ENCODE results near the gene PRODH.
"Not testable (repeated sequence)": the region's sequence is repeated elsewhere in the genome, so short reads cannot be mapped to it uniquely, and the experiment has no call there.

The PRODH gene

GRCh38 chr22:18953128-18953527 is 17.0 kb upstream of the PRODH start:
- not testable (repeated sequence) for DNase-seq (ENCODE audit: low read depth in 2 of 2)

DNA sequence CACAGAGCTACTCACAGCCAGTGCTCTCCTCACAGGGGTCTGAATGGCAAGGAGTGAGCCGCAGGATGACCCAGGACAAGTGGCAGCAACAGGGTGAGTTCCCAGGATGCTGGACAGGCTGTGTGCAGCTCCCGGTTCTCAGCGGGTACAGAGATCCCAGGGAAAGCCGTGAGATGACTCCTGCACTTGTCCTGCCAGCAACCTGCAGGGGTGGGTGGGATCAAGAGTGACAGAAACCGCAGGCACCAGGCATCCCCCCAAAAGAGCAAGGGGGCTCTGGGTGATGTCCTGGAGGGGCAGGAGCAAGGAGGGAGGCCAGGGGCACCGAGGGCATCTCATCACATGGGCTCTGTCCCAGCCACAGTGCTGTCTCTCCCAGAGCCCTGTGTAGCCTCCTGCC is 15.9 kb upstream of the PRODH start:
- DNase-seq (ENCODE audit: low read depth in 2 of 2): no peak

DNA sequence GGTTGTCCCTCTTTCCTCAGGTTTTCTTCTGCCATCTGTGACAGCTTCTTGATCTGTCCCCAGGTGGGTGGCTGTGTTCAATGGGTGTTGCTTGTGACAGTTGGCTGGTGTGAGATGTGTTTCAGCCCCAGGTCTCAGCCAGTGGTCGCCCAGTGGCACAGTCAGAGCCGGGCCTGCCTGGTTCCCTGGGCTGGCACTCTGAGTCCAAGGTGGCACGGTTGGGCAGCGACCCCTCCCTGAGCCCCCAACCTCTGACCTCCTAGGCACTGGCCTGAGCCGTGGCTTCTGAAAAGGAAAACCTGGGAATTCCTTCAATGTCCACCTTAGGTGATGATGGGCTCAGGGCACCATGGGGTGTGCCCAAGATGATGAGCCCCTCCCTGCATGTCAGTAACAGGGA is 14.0 kb upstream of the PRODH start:
- DNase-seq (ENCODE audit: low read depth in 2 of 2): no peak

GRCh38 chr22:18947905-18948304 is 11.8 kb upstream of the PRODH start:
- no peak for DNase-seq (ENCODE audit: low read depth in 2 of 2)

DNA sequence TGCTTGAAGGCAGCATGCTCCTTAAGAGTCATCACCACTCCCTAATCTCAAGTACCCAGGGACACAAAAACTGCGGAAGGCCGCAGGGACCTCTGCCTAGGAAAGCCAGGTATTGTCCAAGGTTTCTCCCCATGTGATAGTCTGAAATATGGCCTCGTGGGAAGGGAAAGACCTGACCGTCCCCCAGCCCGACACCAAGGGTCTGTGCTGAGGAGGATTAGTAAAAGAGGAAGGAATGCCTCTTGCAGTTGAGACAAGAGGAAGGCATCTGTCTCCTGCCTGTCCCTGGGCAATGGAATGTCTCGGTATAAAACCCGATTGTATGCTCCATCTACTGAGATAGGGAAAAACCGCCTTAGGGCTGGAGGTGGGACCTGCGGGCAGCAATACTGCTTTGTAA is 11.0 kb upstream of the PRODH start:
- DNase-seq (ENCODE audit: low read depth in 2 of 2): not testable (repeated sequence)

DNA sequence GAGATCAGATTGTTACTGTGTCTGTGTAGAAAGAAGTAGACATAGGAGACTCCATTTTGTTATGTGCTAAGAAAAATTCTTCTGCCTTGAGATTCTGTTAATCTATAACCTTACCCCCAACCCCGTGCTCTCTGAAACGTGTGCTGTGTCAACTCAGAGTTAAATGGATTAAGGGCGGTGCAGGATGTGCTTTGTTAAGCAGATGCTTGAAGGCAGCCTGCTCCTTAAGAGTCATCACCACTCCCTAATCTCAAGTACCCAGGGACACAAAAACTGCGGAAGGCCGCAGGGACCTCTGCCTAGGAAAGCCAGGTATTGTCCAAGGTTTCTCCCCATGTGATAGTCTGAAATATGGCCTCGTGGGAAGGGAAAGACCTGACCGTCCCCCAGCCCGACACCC is 2.6 kb upstream of the PRODH start:
- DNase-seq (ENCODE audit: low read depth in 2 of 2): not testable (repeated sequence)

GRCh38 chr22:18934688-18935087 is 1.4 kb downstream of the PRODH start:
- not testable (repeated sequence) for DNase-seq (ENCODE audit: low read depth in 2 of 2)

DNA sequence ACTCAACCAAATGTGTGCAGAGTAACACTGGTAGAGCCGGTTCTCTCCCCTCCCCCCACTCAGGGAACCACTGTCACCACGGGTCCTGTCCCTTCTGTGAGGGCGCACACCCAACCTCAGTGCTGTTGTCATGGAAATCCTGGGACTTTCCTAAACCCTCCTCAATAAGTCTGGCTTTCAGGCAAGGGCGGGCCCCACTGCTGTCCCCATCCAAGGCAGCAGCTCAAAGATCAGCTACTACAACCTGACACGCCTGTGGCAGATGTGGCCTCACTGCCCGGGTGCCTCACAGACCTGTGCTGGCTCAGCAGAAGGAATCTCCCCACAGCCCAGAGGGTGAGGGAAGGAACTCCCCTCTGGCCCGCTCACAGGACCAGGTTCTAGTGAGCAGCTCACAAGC is 2.2 kb downstream of the PRODH start:
- DNase-seq (ENCODE audit: low read depth in 2 of 2): no peak

DNA sequence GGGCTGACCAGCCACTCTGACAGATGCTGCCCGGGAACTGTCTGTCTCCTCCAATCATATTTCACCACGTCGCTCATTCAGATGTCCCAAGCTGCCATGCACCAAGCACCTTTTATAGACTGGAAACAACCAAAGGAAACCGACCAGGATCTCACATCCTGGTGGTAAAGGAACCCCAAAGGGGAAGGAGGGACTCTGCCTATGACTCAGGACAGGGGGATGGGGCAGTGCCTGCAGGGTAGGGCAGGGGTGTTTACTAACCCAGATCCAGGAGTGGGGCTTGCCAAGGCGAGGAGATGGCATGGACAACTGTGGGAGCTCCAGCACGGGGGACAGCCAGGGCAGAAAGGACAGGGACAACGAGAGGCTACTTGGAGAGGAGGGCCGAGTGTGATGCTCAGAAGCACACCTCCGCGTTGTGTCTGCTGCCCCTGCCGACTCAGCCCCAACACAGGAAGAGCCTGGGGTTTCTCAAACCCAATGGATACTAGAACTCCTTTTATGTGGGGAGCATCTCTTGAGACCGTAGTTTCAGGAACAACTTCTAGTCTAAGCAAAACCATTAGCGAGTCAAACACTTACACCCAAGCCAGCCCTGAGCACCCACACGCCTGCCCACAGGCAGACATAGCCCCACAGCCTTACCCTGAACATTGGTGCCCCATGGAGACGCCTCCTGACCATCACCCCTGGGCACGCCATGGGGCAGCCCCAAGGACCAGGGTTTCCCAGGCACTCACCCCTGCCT is 4.0 kb downstream of the PRODH start:
- no peak for DNase-seq (ENCODE audit: low read depth in 2 of 2)

DNA sequence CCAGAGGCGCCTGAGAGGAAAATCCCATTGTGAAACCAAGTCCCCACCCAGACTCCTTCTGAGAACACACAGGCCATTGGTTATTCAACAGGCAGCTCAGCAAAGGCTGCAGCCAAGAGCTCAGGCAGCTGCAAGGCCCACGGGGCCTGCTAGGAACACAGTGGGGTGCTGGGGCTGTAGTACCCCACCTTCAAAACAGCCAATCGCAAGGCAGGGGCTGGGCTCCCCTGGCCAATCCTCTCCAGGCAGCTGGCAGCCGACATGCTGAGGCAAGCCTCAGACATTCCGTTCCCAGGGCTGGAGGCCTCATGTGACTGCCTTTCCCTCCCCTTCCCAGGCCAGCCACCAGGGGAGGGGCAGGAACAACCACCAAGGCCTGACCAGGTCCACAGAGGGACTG is 6.6 kb downstream of the PRODH start:
- DNase-seq (ENCODE audit: low read depth in 2 of 2): no peak

DNA sequence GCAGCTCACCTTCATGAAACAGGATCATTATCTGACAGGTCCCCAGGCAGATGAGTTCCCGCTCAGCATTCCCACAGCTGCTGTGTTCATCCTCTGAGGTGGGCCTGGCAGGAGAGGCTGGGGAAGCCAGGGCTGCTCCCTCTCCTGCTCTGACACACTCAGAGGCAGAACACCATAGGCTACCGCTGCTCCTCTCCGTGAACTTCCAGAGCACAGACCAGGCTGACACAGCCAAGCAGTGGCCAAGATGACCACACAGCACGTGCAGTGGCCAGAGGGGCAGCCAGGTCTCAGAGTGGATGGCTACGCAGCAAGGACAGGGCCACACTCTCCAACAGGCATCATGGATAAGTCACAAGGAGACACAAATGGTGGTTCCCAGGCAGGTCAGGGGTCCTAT is 8.5 kb downstream of the PRODH start:
- no peak for DNase-seq (ENCODE audit: low read depth in 2 of 2)

DNA sequence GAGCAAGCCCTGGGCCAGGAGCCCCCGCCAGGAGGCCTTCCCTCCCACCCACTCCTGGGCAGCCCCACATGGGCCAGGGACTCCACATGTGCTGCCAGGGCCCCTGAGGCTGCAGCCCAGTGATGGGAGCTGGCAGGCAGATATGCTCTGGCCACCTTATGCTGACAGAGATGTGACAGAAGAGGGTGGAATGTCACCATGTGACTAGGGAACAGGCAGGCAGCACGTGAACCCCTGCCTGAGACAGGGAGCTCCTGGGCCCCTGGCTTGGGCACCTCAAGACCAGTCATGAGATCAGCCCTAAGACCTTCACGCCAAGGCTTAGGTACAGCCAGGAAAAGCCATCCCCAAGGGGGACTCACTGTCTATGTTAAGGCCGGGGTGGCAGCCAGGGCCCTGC is 9.1 kb downstream of the PRODH start:
- DNase-seq (ENCODE audit: low read depth in 2 of 2): no peak

DNA sequence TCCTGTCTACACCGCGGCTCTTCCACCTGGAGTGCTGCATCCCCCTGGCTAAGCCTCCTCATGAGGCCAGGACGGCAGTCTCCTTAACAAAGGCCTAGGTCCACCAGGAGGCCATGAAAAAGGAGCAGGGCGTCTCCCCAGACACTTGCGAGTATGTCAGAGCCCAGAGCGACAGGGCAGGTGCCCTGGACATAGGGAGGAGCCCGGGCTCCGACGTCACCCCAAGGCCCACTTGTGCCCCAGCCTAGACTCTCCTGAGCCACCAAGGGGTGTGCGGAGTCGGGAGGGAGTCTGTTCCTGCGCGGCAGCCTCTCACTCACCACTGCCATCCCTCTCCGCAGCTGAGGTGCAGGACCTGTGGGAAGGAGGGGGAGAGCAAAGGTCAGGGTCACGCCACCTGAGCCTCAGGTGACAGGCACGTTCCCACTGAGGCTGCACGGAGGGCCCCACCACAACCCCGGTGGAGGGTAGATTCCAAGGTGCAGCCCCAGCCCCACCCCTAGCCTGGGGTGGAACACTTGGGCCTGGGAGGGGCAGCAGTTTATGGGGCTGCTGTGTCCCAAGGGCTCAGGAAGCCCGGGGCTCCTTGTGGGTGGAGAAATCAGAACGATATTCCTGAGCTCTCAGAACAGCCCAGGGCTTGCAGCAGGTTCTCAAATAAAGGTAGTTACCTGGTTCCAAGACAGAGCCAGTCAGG is 10.6 kb downstream of the PRODH start:
- DNase-seq (ENCODE audit: low read depth in 2 of 2): no peak

DNA sequence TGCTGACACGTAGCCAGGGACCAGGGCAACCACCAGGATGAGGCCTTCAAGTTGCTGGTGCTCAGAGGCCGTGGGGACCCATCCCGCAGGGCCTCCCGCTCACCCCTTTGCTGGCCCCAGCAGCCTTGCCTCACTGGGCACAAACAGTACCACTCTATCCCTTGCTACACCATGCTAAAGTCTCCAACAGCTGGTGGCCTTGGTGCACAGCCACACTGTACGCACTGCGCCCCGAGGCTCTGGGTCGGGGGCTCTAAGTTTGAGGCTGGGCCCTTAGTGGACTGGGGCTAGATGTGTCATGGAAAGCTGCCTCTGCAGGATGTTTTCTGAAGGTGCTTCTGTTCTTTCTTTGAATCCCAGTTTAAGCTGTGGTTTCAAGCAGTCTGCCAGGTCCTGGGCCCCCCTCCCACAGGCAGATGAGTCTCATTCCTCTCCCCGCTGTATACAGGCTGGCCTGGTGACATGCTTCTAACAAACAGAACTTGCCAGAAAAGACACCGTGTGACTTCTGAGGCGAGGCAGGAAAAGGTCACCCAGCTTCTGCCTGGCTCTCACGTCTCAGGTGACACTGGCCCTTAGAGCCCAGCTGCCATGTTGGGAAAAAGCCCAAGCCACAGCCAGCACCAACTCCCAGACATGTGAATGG is 15.7 kb downstream of the PRODH start:
- DNase-seq (ENCODE audit: low read depth in 2 of 2): not testable (repeated sequence)

DNA sequence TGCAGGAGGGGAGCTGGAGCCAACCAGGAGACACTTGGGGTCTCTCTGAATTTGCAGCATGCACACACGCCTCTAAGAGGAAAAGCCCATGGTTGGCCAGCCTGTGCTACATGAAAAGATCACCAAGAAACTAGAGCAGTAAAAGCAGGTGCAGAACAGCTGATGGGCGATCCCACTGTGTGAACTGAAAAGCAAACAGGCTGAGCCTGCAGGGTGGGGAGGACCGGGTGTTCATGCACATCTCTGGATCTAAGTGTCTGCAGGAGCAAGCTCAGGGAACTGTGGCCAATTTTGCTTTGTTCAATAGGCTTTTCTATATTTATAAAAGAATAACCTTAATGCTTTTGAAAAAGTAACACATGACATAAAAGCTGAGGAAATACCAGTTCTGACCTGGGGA is 18.3 kb downstream of the PRODH start:
- DNase-seq (ENCODE audit: low read depth in 2 of 2): not testable (repeated sequence)

GRCh38 chr22:18915550-18915949 is 20.5 kb downstream of the PRODH start:
- not testable (repeated sequence) for DNase-seq (ENCODE audit: low read depth in 2 of 2)

- not testable (repeated sequence) for DNase-seq (ENCODE audit: low read depth in 2 of 2)
Measured at GRCh38 chr22:18914558-18914957, 21.5 kb downstream of the PRODH start.

DNA sequence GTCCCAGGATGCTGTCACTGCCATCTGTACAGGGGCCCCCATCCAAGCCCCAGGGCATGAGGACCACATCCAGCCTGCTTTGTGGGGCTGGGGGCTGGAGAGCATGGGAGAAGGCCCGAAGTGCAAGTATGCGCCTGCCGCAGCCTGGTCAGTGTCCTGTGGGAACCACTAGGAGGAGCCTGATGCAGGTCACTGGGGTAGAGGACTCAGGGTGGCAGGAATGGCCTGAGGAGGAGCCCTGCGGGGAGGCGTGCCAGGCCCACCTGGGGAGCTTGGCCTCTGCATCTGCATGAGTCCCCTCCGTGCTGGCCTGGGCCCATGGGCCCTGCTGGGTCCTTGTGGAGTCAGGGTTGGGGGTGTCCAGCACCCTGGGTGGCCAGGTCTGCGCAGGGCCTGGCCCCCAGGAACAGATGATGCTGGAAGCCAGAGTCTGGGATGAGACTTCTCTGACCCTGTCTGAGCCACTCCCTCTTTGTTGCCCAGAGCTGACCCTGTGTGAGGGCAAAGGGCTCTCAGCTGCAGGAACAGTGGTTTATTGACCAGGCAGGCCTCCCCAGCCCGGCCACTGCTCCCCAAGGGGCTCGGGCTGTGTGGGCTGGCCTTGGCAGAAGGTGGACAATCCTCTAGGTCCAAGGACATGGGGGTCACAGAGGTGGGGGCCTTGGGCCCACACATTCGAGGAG is 23.7 kb downstream of the PRODH start:
- DNase-seq (ENCODE audit: low read depth in 2 of 2): not testable (repeated sequence)

- DNase-seq (ENCODE audit: low read depth in 2 of 2): not testable (repeated sequence)
Measured at GRCh38 chr22:18911535-18911934, 24.6 kb downstream of the PRODH start.

DNA sequence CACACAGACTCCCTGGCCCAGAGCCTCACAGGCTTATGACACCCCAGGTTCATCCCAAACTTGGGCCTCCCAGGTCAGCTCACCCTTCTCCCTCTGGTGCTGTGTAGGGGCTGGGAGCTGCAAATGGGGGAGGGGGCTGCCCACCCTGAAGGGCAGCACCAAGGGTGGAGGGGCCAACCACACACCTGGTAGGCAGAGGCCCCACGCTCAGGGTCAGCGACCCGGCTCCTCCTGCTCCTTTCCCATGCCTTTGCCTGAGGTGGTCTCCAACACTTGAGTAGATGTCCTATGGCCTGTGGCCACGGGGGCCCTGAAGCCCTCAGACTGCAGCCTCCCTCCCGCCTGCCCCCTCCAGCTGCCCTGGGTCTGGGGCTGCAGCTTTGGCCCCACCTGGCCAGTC is 26.5 kb downstream of the PRODH start:
- DNase-seq (ENCODE audit: low read depth in 2 of 2): no peak

DNA sequence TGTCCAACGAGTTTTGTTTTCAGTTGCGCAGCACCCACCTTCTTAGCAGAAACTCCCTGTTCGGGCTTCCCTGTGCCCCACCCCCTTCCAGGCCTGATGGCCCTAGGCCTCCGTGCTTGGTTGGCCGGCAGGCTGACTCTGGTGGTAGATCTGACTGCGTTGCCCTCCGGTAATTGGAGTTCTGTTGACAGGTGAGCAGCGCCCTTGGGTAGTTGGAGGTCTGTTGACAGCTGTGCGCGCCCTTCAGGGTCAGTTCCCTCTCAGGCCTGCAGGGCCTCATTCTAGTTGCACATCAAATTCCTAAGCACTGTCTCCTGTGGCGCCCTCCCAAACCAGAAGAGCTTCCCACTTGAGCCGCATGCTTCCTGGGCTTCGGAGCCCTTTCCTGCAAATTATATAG is 29.2 kb downstream of the PRODH start:
- DNase-seq (ENCODE audit: low read depth in 2 of 2): no peak

- DNase-seq (ENCODE audit: low read depth in 2 of 2): not testable (repeated sequence)
Measured at GRCh38 chr22:18906410-18906745, 29.7 kb downstream of the PRODH start.
